DOHH2 (cell line): Measurements from ENCODE around the gene NYNRIN.

Source experiments
- CTCF ChIP-seq: fragments of 200-600 bp; sonication (generic); IDR thresholded peaks from one replicate; pipeline ENCODE4 v1.5.1; 2014; ENCODE audit warnings: antibody characterized with exemption, mild to moderate bottlenecking, low read depth, low read length; ENCODE audit not compliant: poor library complexity, severe bottlenecking
- EZH2phosphoT487 ChIP-seq: fragments of 200-600 bp; sonication (generic); IDR thresholded peaks from 2 replicates; pipeline ENCODE4 v1.6.1; 2017; ENCODE audit warnings: borderline replicate concordance, mild to moderate bottlenecking, antibody characterized with exemption, low read length, moderate library complexity, mixed read lengths

GRCh38 chr14:24426912-24427536 is 28.2 kb downstream of the NYNRIN start:
- TF ChIP-seq CTCF (no peak), EZH2phosphoT487 (no peak)
